ENCODE results near the gene PRMT1.

PRMT1 gene

GRCh38 chr19:49669516-49669915 lies 7.6 kb upstream of the PRMT1 start:
- H3K4me3 ChIP-seq (ENCODE audit: low read length in 2 of 2), result no peak overlapping the region
- H3K27me3 ChIP-seq (ENCODE audit: control insufficient read depth in 2 of 2, insufficient read depth in 2 of 2, low read length in 2 of 2), result no peaks in the 10 kb centered on the region
- no peaks in the 10 kb centered on the region for H3K36me3 ChIP-seq (ENCODE audit: control insufficient read depth in 2 of 2, insufficient read depth in 2 of 2, low read length in 2 of 2)
- no peak overlapping the region for H3K27ac ChIP-seq (ENCODE audit: low read depth in 2 of 2, low read length in 2 of 2)
- H3K9ac ChIP-seq (ENCODE audit: low read depth in 1 of 2, low read length in 2 of 2), result no peak overlapping the region
- H3K9me3 ChIP-seq (ENCODE audit: control insufficient read depth in 2 of 2, low read length in 2 of 2), result no peaks in the 10 kb centered on the region
- H3K4me1 ChIP-seq (ENCODE audit: control insufficient read depth in 2 of 2, insufficient read depth in 2 of 2, low read length in 2 of 2), result peaks cover 11 to 16% of the 10 kb centered on the region in 2 donors

- peak overlapping the region; percentile 44 to 46 for H3K9ac ChIP-seq (ENCODE audit: low read depth in 1 of 2, low read length in 2 of 2)
- peak overlapping the region; percentile 18 to 23 for H3K27ac ChIP-seq (ENCODE audit: low read depth in 2 of 2, low read length in 2 of 2)
- H3K36me3 ChIP-seq (ENCODE audit: control insufficient read depth in 2 of 2, insufficient read depth in 2 of 2, low read length in 2 of 2), result no peaks in the 10 kb centered on the region
- H3K4me3 ChIP-seq (ENCODE audit: low read length in 2 of 2), result peak overlapping the region; percentile 25 to 65
- H3K9me3 ChIP-seq (ENCODE audit: control insufficient read depth in 2 of 2, low read length in 2 of 2), result no peaks in the 10 kb centered on the region
- no peaks in the 10 kb centered on the region for H3K27me3 ChIP-seq (ENCODE audit: control insufficient read depth in 2 of 2, insufficient read depth in 2 of 2, low read length in 2 of 2)
- H3K4me1 ChIP-seq (ENCODE audit: control insufficient read depth in 2 of 2, insufficient read depth in 2 of 2, low read length in 2 of 2), result peaks cover 3 to 7% of the 10 kb centered on the region in 2 donors
These were observed 4.7 kb upstream of the PRMT1 start for GRCh38 chr19:49672131-49672919.

GRCh38 chr19:49676136-49676783 lies 811 bp upstream of the PRMT1 start:
- Histone ChIP-seq H3K4me1 (ENCODE audit: control insufficient read depth in 2 of 2, insufficient read depth in 2 of 2, low read length in 2 of 2) (peaks cover 19 to 20% of the 10 kb centered on the region in 2 donors), H3K4me3 (ENCODE audit: low read length in 2 of 2) (peak overlapping the region; percentile 82 to 93), H3K27me3 (ENCODE audit: control insufficient read depth in 2 of 2, insufficient read depth in 2 of 2, low read length in 2 of 2) (no peaks in the 10 kb centered on the region), H3K9ac (ENCODE audit: low read depth in 1 of 2, low read length in 2 of 2) (peak overlapping the region; percentile 79 to 80), H3K36me3 (ENCODE audit: control insufficient read depth in 2 of 2, insufficient read depth in 2 of 2, low read length in 2 of 2) (peaks cover 0 to 2% of the 10 kb centered on the region in 2 donors), H3K9me3 (ENCODE audit: control insufficient read depth in 2 of 2, low read length in 2 of 2) (no peaks in the 10 kb centered on the region), H3K27ac (ENCODE audit: low read depth in 2 of 2, low read length in 2 of 2) (peak overlapping the region; percentile 91 to 94)

- H3K9me3 ChIP-seq (ENCODE audit: control insufficient read depth in 2 of 2, low read length in 2 of 2), result no peaks in the 10 kb centered on the region
- H3K9ac ChIP-seq (ENCODE audit: low read depth in 1 of 2, low read length in 2 of 2), result peak overlapping the region; percentile 94 to 95
- peaks cover 19 to 20% of the 10 kb centered on the region in 2 donors for H3K4me1 ChIP-seq (ENCODE audit: control insufficient read depth in 2 of 2, insufficient read depth in 2 of 2, low read length in 2 of 2)
These were observed 264 bp upstream of the PRMT1 start for GRCh38 chr19:49676784-49677230.

GRCh38 chr19:49677901-49678674 lies 1.0 kb downstream of the PRMT1 start:
- H3K36me3 ChIP-seq (ENCODE audit: control insufficient read depth in 2 of 2, insufficient read depth in 2 of 2, low read length in 2 of 2), result peaks cover 9 to 10% of the 10 kb centered on the region in 2 donors
- no peaks in the 10 kb centered on the region for H3K27me3 ChIP-seq (ENCODE audit: control insufficient read depth in 2 of 2, insufficient read depth in 2 of 2, low read length in 2 of 2)
- peak overlapping the region; percentile 90 to 93 for H3K4me3 ChIP-seq (ENCODE audit: low read length in 2 of 2)
- H3K4me1 ChIP-seq (ENCODE audit: control insufficient read depth in 2 of 2, insufficient read depth in 2 of 2, low read length in 2 of 2), result peaks cover 15 to 16% of the 10 kb centered on the region in 2 donors
- H3K9ac ChIP-seq (ENCODE audit: low read depth in 1 of 2, low read length in 2 of 2), result peak overlapping the region; percentile 44 to 95
- H3K9me3 ChIP-seq (ENCODE audit: control insufficient read depth in 2 of 2, low read length in 2 of 2), result no peaks in the 10 kb centered on the region
- H3K27ac ChIP-seq (ENCODE audit: low read depth in 2 of 2, low read length in 2 of 2), result peak overlapping the region; percentile 85 to 91

More at GRCh38 chr19:49676784-49677230, 264 bp upstream of the PRMT1 start:
- peaks cover 2% of the 10 kb centered on the region in 2 donors for H3K36me3 ChIP-seq (ENCODE audit: control insufficient read depth in 2 of 2, insufficient read depth in 2 of 2, low read length in 2 of 2)
- peak overlapping the region; percentile 90 to 93 for H3K4me3 ChIP-seq (ENCODE audit: low read length in 2 of 2)
- H3K27me3 ChIP-seq (ENCODE audit: control insufficient read depth in 2 of 2, insufficient read depth in 2 of 2, low read length in 2 of 2), result no peaks in the 10 kb centered on the region
- peak overlapping the region; percentile 85 to 91 for H3K27ac ChIP-seq (ENCODE audit: low read depth in 2 of 2, low read length in 2 of 2)

GRCh38 chr19:49678985-49679770 lies 2.1 kb downstream of the PRMT1 start:
- Histone ChIP-seq H3K9me3 (ENCODE audit: control insufficient read depth in 2 of 2, low read length in 2 of 2) (no peaks in the 10 kb centered on the region), H3K4me3 (ENCODE audit: low read length in 2 of 2) (no peak overlapping the region), H3K4me1 (ENCODE audit: control insufficient read depth in 2 of 2, insufficient read depth in 2 of 2, low read length in 2 of 2) (peaks cover 15 to 16% of the 10 kb centered on the region in 2 donors), H3K27me3 (ENCODE audit: control insufficient read depth in 2 of 2, insufficient read depth in 2 of 2, low read length in 2 of 2) (no peaks in the 10 kb centered on the region), H3K36me3 (ENCODE audit: control insufficient read depth in 2 of 2, insufficient read depth in 2 of 2, low read length in 2 of 2) (peaks cover 13 to 16% of the 10 kb centered on the region in 2 donors), H3K9ac (ENCODE audit: low read depth in 1 of 2, low read length in 2 of 2) (no peak overlapping the region), H3K27ac (ENCODE audit: low read depth in 2 of 2, low read length in 2 of 2) (no peak overlapping the region)

DNA sequence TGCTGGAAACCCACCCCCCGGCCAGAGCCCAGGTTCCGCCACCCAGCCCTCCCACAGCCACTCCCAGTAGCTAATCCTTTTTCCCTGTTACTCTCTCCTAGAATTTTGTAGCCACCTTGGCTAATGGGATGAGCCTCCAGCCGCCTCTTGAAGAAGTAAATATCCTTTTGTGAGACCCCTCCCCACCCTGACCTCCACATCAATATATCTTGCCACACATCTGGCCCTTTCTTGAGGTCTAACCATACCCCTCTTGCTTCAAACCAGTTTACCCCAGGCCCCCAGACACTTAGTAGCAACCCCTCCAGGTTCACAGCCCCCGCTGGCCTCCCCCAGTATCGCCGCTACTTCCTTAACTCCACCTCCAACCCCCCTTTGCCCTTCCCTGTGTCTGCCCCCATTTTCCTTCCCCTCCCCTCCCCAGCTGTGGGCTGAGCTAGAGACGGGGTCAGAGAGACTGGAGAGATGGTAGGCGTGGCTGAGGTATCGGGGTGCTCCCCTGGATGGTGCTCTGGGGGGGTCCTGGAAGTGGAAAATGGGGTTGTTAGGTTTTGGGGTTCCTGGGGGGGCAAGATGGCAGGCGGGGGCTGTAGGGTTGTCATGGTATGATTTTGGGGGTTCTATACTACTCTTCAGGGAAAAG lies 2.8 kb downstream of the PRMT1 start:
- Histone ChIP-seq H3K4me1 (ENCODE audit: control insufficient read depth in 2 of 2, insufficient read depth in 2 of 2, low read length in 2 of 2) (peaks cover 15 to 16% of the 10 kb centered on the region in 2 donors), H3K27me3 (ENCODE audit: control insufficient read depth in 2 of 2, insufficient read depth in 2 of 2, low read length in 2 of 2) (no peaks in the 10 kb centered on the region), H3K9me3 (ENCODE audit: control insufficient read depth in 2 of 2, low read length in 2 of 2) (no peaks in the 10 kb centered on the region), H3K9ac (ENCODE audit: low read depth in 1 of 2, low read length in 2 of 2) (no peak overlapping the region), H3K27ac (ENCODE audit: low read depth in 2 of 2, low read length in 2 of 2) (peak overlapping the region in 1 of 2 donors; percentile 48), H3K4me3 (ENCODE audit: low read length in 2 of 2) (no peak overlapping the region), H3K36me3 (ENCODE audit: control insufficient read depth in 2 of 2, insufficient read depth in 2 of 2, low read length in 2 of 2) (peaks cover 13 to 19% of the 10 kb centered on the region in 2 donors)

DNA sequence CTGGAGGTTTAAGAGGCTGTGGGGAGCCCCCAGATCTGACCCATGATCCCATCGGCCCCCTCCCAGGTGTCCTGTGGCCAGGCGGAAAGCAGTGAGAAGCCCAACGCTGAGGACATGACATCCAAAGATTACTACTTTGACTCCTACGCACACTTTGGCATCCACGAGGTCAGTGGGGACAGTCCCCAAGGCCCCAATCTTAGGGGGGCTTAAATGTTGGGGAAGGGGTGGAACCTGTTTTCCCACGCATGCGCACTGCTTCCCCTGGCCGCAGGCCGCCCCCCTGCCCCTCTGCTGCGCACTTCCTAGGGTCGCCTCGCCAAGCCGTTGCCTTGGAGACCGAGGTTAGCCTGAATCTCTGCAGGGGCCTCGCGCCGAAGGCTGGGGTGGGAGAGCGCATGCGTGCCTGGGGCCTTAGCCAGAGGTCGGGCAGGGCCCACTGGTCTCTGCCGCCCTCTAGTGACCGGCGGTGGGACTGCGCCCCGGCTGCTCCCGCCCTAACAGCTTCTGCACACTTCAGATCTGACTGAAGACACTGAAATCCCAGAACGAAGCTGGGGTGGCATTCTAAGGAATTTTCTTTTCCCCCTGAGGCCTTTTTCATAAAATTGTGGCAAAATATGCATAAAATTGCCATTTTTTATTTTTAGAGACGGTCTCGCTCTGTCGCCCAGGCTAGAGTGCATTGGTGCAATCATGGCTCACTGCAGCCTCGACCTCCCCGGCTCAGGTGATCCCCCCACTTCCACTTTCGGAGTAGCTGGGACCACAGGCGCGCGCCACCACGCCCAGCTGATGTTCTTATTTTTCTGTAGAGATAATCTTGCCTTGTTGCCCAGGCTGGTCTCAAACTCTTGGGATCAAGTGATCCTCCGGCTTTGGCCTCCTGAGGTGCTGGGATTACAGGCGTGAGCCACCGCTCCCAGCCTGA lies 3.6 kb downstream of the PRMT1 start:
- H3K9ac ChIP-seq (ENCODE audit: low read depth in 1 of 2, low read length in 2 of 2), result peak overlapping the region in 1 of 2 donors; percentile 35
- H3K9me3 ChIP-seq (ENCODE audit: control insufficient read depth in 2 of 2, low read length in 2 of 2), result no peaks in the 10 kb centered on the region
- peak overlapping the region in 1 of 2 donors; percentile 26 for H3K4me3 ChIP-seq (ENCODE audit: low read length in 2 of 2)
- peak overlapping the region in 1 of 2 donors; percentile 48 for H3K27ac ChIP-seq (ENCODE audit: low read depth in 2 of 2, low read length in 2 of 2)
- no peaks in the 10 kb centered on the region for H3K27me3 ChIP-seq (ENCODE audit: control insufficient read depth in 2 of 2, insufficient read depth in 2 of 2, low read length in 2 of 2)
- H3K36me3 ChIP-seq (ENCODE audit: control insufficient read depth in 2 of 2, insufficient read depth in 2 of 2, low read length in 2 of 2), result peaks cover 13 to 24% of the 10 kb centered on the region in 2 donors
- H3K4me1 ChIP-seq (ENCODE audit: control insufficient read depth in 2 of 2, insufficient read depth in 2 of 2, low read length in 2 of 2), result peaks cover 15 to 16% of the 10 kb centered on the region in 2 donors
